SU-DHL-6 (cell line): ENCODE data around the gene CTNNBIP1.

Experiments
- H2AFZ ChIP-seq: fragments of 200-600 bp; sonication (generic); 2 replicates; pipeline ENCODE4 v1.6.1; 2014; ENCODE audit warnings: low read depth, mild to moderate bottlenecking, moderate library complexity, mixed read lengths, antibody characterized with exemption, low read length; ENCODE audit not compliant: severe bottlenecking
- H3F3A ChIP-seq: fragments of 200-600 bp; shearing (Covaris generic); 2 replicates; pipeline ENCODE4 v1.6.0; 2016; ENCODE audit warnings: antibody characterized with exemption, mild to moderate bottlenecking; ENCODE audit not compliant: insufficient read depth
- H3K27ac ChIP-seq: fragments of 200-600 bp; sonication (generic); 2 replicates; pipeline ENCODE4 v1.5.1; 2016; ENCODE audit warnings: low read depth, mild to moderate bottlenecking, low read length, moderate library complexity, mixed read lengths
- H3K27me3 ChIP-seq: fragments of 200-600 bp; sonication (generic), shearing (Covaris generic); 2 replicates; pipeline ENCODE4 v1.6.0; 2014; ENCODE audit warnings: mild to moderate bottlenecking, low read length
- H3K36me3 ChIP-seq: fragments of 200-600 bp; sonication (generic); 2 replicates; pipeline ENCODE4 v1.6.1; 2014; ENCODE audit warnings: mild to moderate bottlenecking, low read length, mixed read lengths
- H3K4me2 ChIP-seq: fragments of 300-600, 200-600 bp; shearing (Covaris generic), sonication (generic); 2 replicates; pipeline ENCODE4 v1.6.0; 2014; ENCODE audit warnings: low read length, low read depth, mild to moderate bottlenecking; ENCODE audit not compliant: poor library complexity, severe bottlenecking
- H3K4me3 ChIP-seq: fragments of 200-600 bp; sonication (generic); 2 replicates; pipeline ENCODE4 v1.5.1; 2014; ENCODE audit warnings: antibody characterized with exemption, low read length, mild to moderate bottlenecking, mixed read lengths; ENCODE audit not compliant: insufficient read depth, poor library complexity, severe bottlenecking
- H3K79me2 ChIP-seq: fragments of 200-600 bp; sonication (generic); 2 replicates; pipeline ENCODE4 v1.6.1; 2014; ENCODE audit warnings: mild to moderate bottlenecking, low read length, moderate library complexity; ENCODE audit not compliant: insufficient read depth
- H3K9ac ChIP-seq: fragments of 200-600 bp; sonication (generic); 2 replicates; pipeline ENCODE4 v1.7.0; 2014; ENCODE audit warnings: mild to moderate bottlenecking, low read length
- H3K9me2 ChIP-seq: fragments of 200-600 bp; sonication (generic); replicated peaks from 2 replicates; pipeline ENCODE4 v1.6.1; 2014; ENCODE audit warnings: low read length; ENCODE audit not compliant: insufficient read depth
- H3K9me3 ChIP-seq: fragments of 200-600 bp; sonication (generic); 2 replicates; pipeline ENCODE4 v1.6.1; 2014; ENCODE audit warnings: low read length, mixed read lengths; ENCODE audit not compliant: insufficient read depth
- H4K20me1 ChIP-seq: fragments of 200-600 bp; sonication (generic); 2 replicates; pipeline ENCODE4 v1.6.1; 2014; ENCODE audit warnings: low read depth, mild to moderate bottlenecking, antibody characterized with exemption, low read length, moderate library complexity, mixed read lengths
- EZH2phosphoT487 ChIP-seq: fragments of 200-600 bp; sonication (generic), shearing (Covaris generic); conservative IDR thresholded peaks from 2 replicates; pipeline ENCODE4 v1.6.1; 2018; ENCODE audit warnings: mild to moderate bottlenecking, antibody characterized with exemption, low read length, moderate library complexity, mixed read lengths
- TF ChIP-seq, protein P1 (sequence below): fragments of 200-600 bp; sonication (generic); IDR thresholded peaks from one replicate; pipeline ENCODE4 v1.5.1; 2017; ENCODE audit warnings: antibody characterized with exemption, mild to moderate bottlenecking, low read length, moderate library complexity; ENCODE audit not compliant: insufficient read depth, poor library complexity, severe bottlenecking

The CTNNBIP1 gene

GRCh38 chr1:9874412-9874811 is 35.7 kb downstream of the CTNNBIP1 start:
- Histone ChIP-seq H3K9me2 (no peaks in the 10 kb centered on the region), H2AFZ (no peak overlapping the region), H3K4me3 (no peak overlapping the region), H3K9ac (no peak overlapping the region), H4K20me1 (no peaks in the 10 kb centered on the region), H3K9me3 (no peaks in the 10 kb centered on the region), H3F3A (no peaks in the 10 kb centered on the region), H3K4me2 (no peak overlapping the region), H3K36me3 (no peaks in the 10 kb centered on the region), H3K79me2 (no peaks in the 10 kb centered on the region), H3K27ac (no peak overlapping the region), H3K27me3 (no peaks in the 10 kb centered on the region)
- no peak for TF ChIP-seq EZH2phosphoT487
- TF ChIP-seq, protein P1, sequence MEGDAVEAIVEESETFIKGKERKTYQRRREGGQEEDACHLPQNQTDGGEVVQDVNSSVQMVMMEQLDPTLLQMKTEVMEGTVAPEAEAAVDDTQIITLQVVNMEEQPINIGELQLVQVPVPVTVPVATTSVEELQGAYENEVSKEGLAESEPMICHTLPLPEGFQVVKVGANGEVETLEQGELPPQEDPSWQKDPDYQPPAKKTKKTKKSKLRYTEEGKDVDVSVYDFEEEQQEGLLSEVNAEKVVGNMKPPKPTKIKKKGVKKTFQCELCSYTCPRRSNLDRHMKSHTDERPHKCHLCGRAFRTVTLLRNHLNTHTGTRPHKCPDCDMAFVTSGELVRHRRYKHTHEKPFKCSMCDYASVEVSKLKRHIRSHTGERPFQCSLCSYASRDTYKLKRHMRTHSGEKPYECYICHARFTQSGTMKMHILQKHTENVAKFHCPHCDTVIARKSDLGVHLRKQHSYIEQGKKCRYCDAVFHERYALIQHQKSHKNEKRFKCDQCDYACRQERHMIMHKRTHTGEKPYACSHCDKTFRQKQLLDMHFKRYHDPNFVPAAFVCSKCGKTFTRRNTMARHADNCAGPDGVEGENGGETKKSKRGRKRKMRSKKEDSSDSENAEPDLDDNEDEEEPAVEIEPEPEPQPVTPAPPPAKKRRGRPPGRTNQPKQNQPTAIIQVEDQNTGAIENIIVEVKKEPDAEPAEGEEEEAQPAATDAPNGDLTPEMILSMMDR = no peak

- no peaks in the 10 kb centered on the region for H3K36me3 ChIP-seq
- no peak overlapping the region for H2AFZ ChIP-seq
- H3K4me2 ChIP-seq = no peak overlapping the region
- no peak overlapping the region for H3K4me3 ChIP-seq
- no peaks in the 10 kb centered on the region for H3F3A ChIP-seq
- H3K79me2 ChIP-seq = no peaks in the 10 kb centered on the region
- no peaks in the 10 kb centered on the region for H3K9me2 ChIP-seq
- H4K20me1 ChIP-seq = no peaks in the 10 kb centered on the region
- TF ChIP-seq, protein P1 = no peak
- TF ChIP-seq EZH2phosphoT487 = no peak
- H3K27me3 ChIP-seq = no peaks in the 10 kb centered on the region
- H3K27ac ChIP-seq = no peak overlapping the region
- H3K9me3 ChIP-seq = no peaks in the 10 kb centered on the region
- no peak overlapping the region for H3K9ac ChIP-seq
Measured at GRCh38 chr1:9873992-9874391, 36.1 kb downstream of the CTNNBIP1 start.

GRCh38 chr1:9873385-9873784 is 36.7 kb downstream of the CTNNBIP1 start:
- H3K27ac ChIP-seq = no peak overlapping the region
- no peaks in the 10 kb centered on the region for H3K27me3 ChIP-seq
- H3K9me2 ChIP-seq = no peaks in the 10 kb centered on the region
- no peak overlapping the region for H2AFZ ChIP-seq
- H3K9ac ChIP-seq = no peak overlapping the region
- H3F3A ChIP-seq = no peaks in the 10 kb centered on the region
- no peaks in the 10 kb centered on the region for H3K79me2 ChIP-seq
- no peaks in the 10 kb centered on the region for H4K20me1 ChIP-seq
- no peaks in the 10 kb centered on the region for H3K36me3 ChIP-seq
- no peaks in the 10 kb centered on the region for H3K9me3 ChIP-seq
- H3K4me2 ChIP-seq = no peak overlapping the region
- no peak for TF ChIP-seq EZH2phosphoT487
- TF ChIP-seq, protein P1 = no peak
- H3K4me3 ChIP-seq = no peak overlapping the region
